Measurements from ENCODE around the gene IGF2BP1.

Gene IGF2BP1

GRCh38 chr17:48985436-48986245, 11.5 kb upstream of the IGF2BP1 start:
- no peak overlapping the region for H3K4me3 ChIP-seq (ENCODE audit: low read length)
- no peaks in the 10 kb centered on the region for H3K36me3 ChIP-seq (ENCODE audit: control insufficient read depth, insufficient read depth, low read length)
- no peak overlapping the region for H3K9ac ChIP-seq (ENCODE audit: low read length)
- H3K27ac ChIP-seq (ENCODE audit: low read depth, low read length): no peak overlapping the region
- H3K27me3 ChIP-seq (ENCODE audit: control insufficient read depth, insufficient read depth, low read length): peaks cover 4% of the 10 kb centered on the region
- no peaks in the 10 kb centered on the region for H3K4me1 ChIP-seq (ENCODE audit: control insufficient read depth, insufficient read depth, low read length)

GRCh38 chr17:48989100-48989499, 8.1 kb upstream of the IGF2BP1 start:
- Histone ChIP-seq H3K4me3 (ENCODE audit: low read length) (no peak overlapping the region), H3K27me3 (ENCODE audit: control insufficient read depth, insufficient read depth, low read length) (peaks cover 6% of the 10 kb centered on the region), H3K9ac (ENCODE audit: low read length) (no peak overlapping the region), H3K4me1 (ENCODE audit: control insufficient read depth, insufficient read depth, low read length) (no peaks in the 10 kb centered on the region), H3K27ac (ENCODE audit: low read depth, low read length) (no peak overlapping the region), H3K36me3 (ENCODE audit: control insufficient read depth, insufficient read depth, low read length) (no peaks in the 10 kb centered on the region)

GRCh38 chr17:48990882-48991357, 6.3 kb upstream of the IGF2BP1 start:
- no peak overlapping the region for H3K27ac ChIP-seq (ENCODE audit: low read depth, low read length)
- no peaks in the 10 kb centered on the region for H3K36me3 ChIP-seq (ENCODE audit: control insufficient read depth, insufficient read depth, low read length)
- H3K4me1 ChIP-seq (ENCODE audit: control insufficient read depth, insufficient read depth, low read length): no peaks in the 10 kb centered on the region
- H3K9ac ChIP-seq (ENCODE audit: low read length): no peak overlapping the region
- peaks cover 18% of the 10 kb centered on the region for H3K27me3 ChIP-seq (ENCODE audit: control insufficient read depth, insufficient read depth, low read length)
- no peak overlapping the region for H3K4me3 ChIP-seq (ENCODE audit: low read length)

DNA sequence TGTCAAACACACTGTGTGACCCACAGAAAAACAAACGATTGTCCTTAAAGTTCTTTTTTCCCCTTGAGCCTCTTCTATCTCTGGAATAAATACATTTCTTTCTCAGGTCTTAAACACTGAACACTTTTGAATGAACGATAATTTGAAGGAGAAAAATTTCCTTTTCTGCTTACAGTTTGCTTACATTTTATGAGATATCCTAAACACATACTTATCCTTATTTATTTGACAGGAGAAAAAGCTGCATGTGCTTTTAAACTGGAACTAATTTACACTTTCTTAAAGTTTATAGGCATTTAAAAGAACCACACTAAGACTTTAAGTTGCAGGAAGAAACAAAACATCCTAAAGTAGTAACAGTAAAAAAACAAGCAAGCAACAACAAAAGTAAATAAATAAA, 4.7 kb upstream of the IGF2BP1 start:
- Histone ChIP-seq H3K27ac (ENCODE audit: low read depth, low read length) (no peak overlapping the region), H3K36me3 (ENCODE audit: control insufficient read depth, insufficient read depth, low read length) (no peaks in the 10 kb centered on the region), H3K4me3 (ENCODE audit: low read length) (no peak overlapping the region), H3K9ac (ENCODE audit: low read length) (no peak overlapping the region), H3K4me1 (ENCODE audit: control insufficient read depth, insufficient read depth, low read length) (no peaks in the 10 kb centered on the region), H3K27me3 (ENCODE audit: control insufficient read depth, insufficient read depth, low read length) (peaks cover 29% of the 10 kb centered on the region)

DNA sequence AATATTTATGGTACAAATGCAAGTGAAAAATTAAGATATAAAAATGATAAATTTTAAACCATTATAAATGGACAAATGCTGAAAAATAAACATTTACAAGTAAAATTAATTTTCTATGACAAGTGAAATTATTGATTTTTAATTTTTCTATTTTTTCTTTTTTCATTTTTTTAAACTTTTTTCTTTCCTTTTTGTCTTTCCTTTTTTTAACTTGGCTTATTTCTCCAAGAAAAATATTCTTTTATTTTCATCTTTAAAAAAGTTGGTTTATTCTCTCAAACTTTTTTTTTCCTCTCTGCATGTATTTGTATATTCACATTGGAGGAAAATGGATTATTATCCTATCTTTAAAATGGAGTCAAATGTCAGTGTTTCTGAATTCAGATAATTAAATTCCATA, 3.9 kb upstream of the IGF2BP1 start:
- Histone ChIP-seq H3K27me3 (ENCODE audit: control insufficient read depth, insufficient read depth, low read length) (peaks cover 33% of the 10 kb centered on the region), H3K36me3 (ENCODE audit: control insufficient read depth, insufficient read depth, low read length) (no peaks in the 10 kb centered on the region), H3K27ac (ENCODE audit: low read depth, low read length) (no peak overlapping the region), H3K4me1 (ENCODE audit: control insufficient read depth, insufficient read depth, low read length) (no peaks in the 10 kb centered on the region), H3K4me3 (ENCODE audit: low read length) (no peak overlapping the region), H3K9ac (ENCODE audit: low read length) (no peak overlapping the region)

DNA sequence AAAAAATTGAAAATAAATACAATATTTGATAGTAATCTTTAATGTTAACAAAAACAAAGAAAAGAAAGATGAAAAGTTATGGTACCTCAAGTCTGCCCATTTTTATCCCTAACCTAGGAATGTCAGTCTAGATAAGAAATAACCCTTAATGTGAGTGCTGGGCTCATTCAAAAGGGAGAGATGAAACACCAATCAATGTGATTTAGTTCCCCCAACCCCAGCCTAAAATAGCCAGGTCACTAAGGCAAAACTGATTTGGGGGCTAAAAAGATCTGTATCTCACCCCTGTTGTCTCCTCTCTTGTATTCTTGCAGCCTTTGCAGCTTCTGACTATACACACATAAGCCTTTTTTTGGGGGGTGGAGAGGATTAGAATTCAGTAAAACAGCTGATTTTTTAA, 3.2 kb upstream of the IGF2BP1 start:
- Histone ChIP-seq H3K4me3 (ENCODE audit: low read length) (no peak overlapping the region), H3K27ac (ENCODE audit: low read depth, low read length) (no peak overlapping the region), H3K36me3 (ENCODE audit: control insufficient read depth, insufficient read depth, low read length) (no peaks in the 10 kb centered on the region), H3K4me1 (ENCODE audit: control insufficient read depth, insufficient read depth, low read length) (no peaks in the 10 kb centered on the region), H3K27me3 (ENCODE audit: control insufficient read depth, insufficient read depth, low read length) (peaks cover 38% of the 10 kb centered on the region), H3K9ac (ENCODE audit: low read length) (no peak overlapping the region)

- H3K27me3 ChIP-seq (ENCODE audit: control insufficient read depth, insufficient read depth, low read length): peaks cover 38% of the 10 kb centered on the region
- no peak overlapping the region for H3K9ac ChIP-seq (ENCODE audit: low read length)
- H3K4me1 ChIP-seq (ENCODE audit: control insufficient read depth, insufficient read depth, low read length): no peaks in the 10 kb centered on the region
- H3K4me3 ChIP-seq (ENCODE audit: low read length): no peak overlapping the region
- H3K36me3 ChIP-seq (ENCODE audit: control insufficient read depth, insufficient read depth, low read length): no peaks in the 10 kb centered on the region
- no peak overlapping the region for H3K27ac ChIP-seq (ENCODE audit: low read depth, low read length)
These were observed 2.5 kb upstream of the IGF2BP1 start for GRCh38 chr17:48994549-48995303.

DNA sequence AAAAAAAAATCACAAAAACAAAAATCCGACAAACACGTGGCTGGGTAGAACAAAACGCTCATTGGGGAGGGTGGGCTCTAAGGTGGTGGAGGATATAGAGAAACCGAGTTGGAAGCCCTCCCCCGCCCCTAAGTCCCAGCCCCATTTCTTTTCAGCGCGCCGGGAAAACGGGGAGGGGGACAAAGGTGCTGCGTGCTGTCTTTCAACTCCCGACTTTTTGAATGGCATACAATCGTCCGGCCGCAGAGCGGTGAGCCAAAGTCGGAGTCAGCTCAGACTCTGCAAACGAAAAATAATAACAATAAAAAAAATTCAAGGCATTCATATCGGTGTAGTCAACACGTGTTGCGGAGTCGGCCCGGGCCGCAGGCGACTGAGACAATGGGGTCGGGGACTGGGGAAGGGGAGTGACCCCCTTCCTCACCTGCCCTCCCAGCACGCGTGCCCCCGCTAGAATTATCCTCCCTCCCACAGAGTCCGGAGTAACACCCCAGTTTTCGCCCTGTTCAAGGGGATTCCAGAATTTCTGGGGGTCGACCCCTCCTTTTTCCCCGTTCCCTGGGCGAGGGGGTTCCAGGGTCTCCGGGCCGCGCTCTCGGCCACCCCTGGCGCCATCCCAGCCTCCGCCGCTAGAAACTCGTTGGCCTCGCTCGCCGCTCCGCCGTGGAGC, 1.7 kb upstream of the IGF2BP1 start:
- peaks cover 34% of the 10 kb centered on the region for H3K27me3 ChIP-seq (ENCODE audit: control insufficient read depth, insufficient read depth, low read length)

DNA sequence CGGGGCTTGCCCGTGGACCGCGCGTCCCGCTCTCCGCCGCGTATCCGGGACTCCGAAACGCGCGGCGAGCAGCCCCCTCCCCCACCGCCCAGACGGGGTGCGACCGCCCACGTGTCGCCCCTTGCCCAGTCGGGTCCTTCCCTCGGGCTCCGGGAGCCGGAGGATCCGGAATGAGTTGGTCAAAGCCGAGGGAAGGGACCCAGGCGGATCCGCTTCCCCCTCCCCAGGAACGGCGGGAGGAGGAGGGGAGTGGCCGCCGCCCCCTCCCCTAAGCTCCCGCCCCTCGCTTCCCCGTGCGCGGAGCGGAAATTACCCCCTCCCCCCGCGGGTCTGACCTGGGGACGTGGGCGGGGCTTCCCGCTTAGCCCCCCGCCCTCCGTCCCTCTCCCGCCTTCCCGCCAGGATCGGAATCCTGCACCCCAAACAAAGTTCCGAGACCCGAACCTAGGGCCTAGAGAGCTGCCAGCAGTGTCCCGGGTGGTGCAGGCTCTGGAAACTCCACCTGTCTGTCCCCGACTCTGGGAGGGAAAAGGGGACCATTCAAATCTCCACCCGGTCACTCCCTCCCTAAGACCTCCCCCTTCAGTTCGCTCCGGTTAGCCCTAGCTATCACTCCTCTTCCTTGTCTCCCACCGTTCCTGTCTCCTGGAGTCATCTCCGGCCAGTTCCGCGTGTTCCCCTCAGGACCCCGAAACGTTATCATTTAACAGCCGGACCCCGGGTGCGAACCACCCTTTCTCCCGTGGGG, 1.0 kb upstream of the IGF2BP1 start:
- Histone ChIP-seq H3K27ac (ENCODE audit: low read depth, low read length) (no peak overlapping the region), H3K9ac (ENCODE audit: low read length) (no peak overlapping the region), H3K36me3 (ENCODE audit: control insufficient read depth, insufficient read depth, low read length) (no peaks in the 10 kb centered on the region), H3K4me1 (ENCODE audit: control insufficient read depth, insufficient read depth, low read length) (no peaks in the 10 kb centered on the region), H3K27me3 (ENCODE audit: control insufficient read depth, insufficient read depth, low read length) (peaks cover 34% of the 10 kb centered on the region), H3K4me3 (ENCODE audit: low read length) (no peak overlapping the region)

More for the DNA sequence above, 1.7 kb upstream of the IGF2BP1 start:
- H3K27ac ChIP-seq (ENCODE audit: low read depth, low read length): no peak overlapping the region
- H3K4me3 ChIP-seq (ENCODE audit: low read length): no peak overlapping the region
- no peak overlapping the region for H3K9ac ChIP-seq (ENCODE audit: low read length)
- no peaks in the 10 kb centered on the region for H3K36me3 ChIP-seq (ENCODE audit: control insufficient read depth, insufficient read depth, low read length)
- H3K4me1 ChIP-seq (ENCODE audit: control insufficient read depth, insufficient read depth, low read length): no peaks in the 10 kb centered on the region

DNA sequence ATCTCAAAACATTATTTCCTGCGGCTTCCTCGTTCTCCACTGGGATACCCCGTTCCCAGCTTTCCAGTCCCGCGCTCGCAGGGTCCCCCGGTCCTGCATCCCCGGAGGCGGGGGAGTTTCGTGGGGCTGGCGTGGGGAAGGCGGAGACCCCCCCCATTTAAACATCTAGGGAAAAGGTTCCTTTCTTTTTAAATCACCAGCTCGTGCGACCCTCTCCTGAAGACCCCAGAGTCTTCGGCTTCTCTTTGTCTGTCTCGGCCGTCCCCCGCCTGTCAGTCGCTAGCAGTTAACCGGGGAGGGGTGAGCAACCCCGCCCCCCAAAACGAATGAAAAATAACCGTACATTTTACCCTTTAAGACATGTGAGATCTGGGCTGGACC, 473 bp upstream of the IGF2BP1 start:
- no peak overlapping the region for H3K9ac ChIP-seq (ENCODE audit: low read length)
- peaks cover 37% of the 10 kb centered on the region for H3K27me3 ChIP-seq (ENCODE audit: control insufficient read depth, insufficient read depth, low read length)
- H3K4me1 ChIP-seq (ENCODE audit: control insufficient read depth, insufficient read depth, low read length): no peaks in the 10 kb centered on the region
- H3K4me3 ChIP-seq (ENCODE audit: low read length): no peak overlapping the region
- no peak overlapping the region for H3K27ac ChIP-seq (ENCODE audit: low read depth, low read length)
- no peaks in the 10 kb centered on the region for H3K36me3 ChIP-seq (ENCODE audit: control insufficient read depth, insufficient read depth, low read length)

- Histone ChIP-seq H3K4me3 (ENCODE audit: low read length) (peak overlapping the region; percentile 38), H3K4me1 (ENCODE audit: control insufficient read depth, insufficient read depth, low read length) (no peaks in the 10 kb centered on the region), H3K9ac (ENCODE audit: low read length) (no peak overlapping the region), H3K36me3 (ENCODE audit: control insufficient read depth, insufficient read depth, low read length) (no peaks in the 10 kb centered on the region), H3K27me3 (ENCODE audit: control insufficient read depth, insufficient read depth, low read length) (peaks cover 44% of the 10 kb centered on the region), H3K27ac (ENCODE audit: low read depth, low read length) (no peak overlapping the region)
These were observed 822 bp downstream of the IGF2BP1 start for GRCh38 chr17:48997827-48998586.

Data from rectal smooth muscle tissue (tissue), 1 donor.